ENCODE results near the gene BHMT. TPM values are rescaled to one million over a fixed set of nuclear protein-coding genes. Genes with fewer than 3 reads are reported as not detected.

Gene BHMT
- total RNA-seq, 1 experiment from 2014 or later: not detected

DNA sequence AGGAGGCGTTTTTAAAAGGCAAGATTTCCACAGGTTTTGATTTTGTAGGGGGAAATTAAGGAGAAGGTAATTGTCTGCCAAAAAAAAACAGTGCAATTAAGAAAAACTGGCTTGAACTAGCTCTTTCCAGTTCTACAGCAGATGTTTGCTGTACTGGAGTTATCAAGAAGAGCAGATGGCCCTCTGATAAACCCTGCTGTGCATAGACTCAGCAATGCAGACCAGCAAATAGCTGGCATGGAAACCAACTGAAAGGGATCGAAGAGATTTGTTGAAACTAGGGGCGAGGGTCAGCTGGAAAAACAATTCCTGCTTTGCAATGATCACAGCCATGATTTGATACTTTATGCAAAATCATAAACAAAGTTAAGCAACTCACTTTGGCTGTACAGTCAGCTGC lies 17.8 kb upstream of the BHMT start:
- ChIA-PET CTCF (no interaction called here), POLR2A (interaction anchor here (0.7 kb wide), 1 partner anchor 10 kb away, joined by 3 read pairs; no protein-coding TSS in a partner anchor)
- H3K9me3 ChIP-seq (ENCODE audit: control insufficient read depth, insufficient read depth, low read depth, low read length): no peaks in the 10 kb centered on the region
- TF ChIP-seq SIN3A (IDR thresholded peaks at IDR 0.05; ENCODE audit: borderline replicate concordance, insufficient read depth, low read depth, low read length): no peak
- no peak for TF ChIP-seq REST (IDR thresholded peaks at IDR 0.05; ENCODE audit: insufficient read depth in 1 of 2, low read depth in 2 of 2, low read length in 1 of 2)
- no peak for TF ChIP-seq POLR2AphosphoS5 (IDR thresholded peaks at IDR 0.05; ENCODE audit: low read depth, low read length)
- TF ChIP-seq CTCF (IDR thresholded peaks at IDR 0.05): no peak
- TF ChIP-seq TCF7L2 (IDR thresholded peaks at IDR 0.05; ENCODE audit: low read depth, low read length): no peak
- no TSS peak for BruUV-seq (replicated peaks)
- H3K36me3 ChIP-seq (ENCODE audit: control insufficient read depth, insufficient read depth, low read length): no peaks in the 10 kb centered on the region
- ATAC-seq: no peak
- DNase-seq (ENCODE audit: low read depth, low spot score): no peak
- no peaks in the 10 kb centered on the region for H3K4me1 ChIP-seq (ENCODE audit: control insufficient read depth, insufficient read depth, low read length)
- H3K27ac ChIP-seq (ENCODE audit: low read length): no peak overlapping the region
- in situ Hi-C loops (cut with HindIII; ENCODE audit: low pct_unique_long_range_greater_than_20kb, low sequenced_read_pairs): no loop called here
- intact Hi-C loops (cut with micrococcal nuclease; ENCODE audit: unreplicated experiment): no loop called here
- no peak overlapping the region for H3K4me3 ChIP-seq (ENCODE audit: low read depth in 2 of 2, low read length in 2 of 2)
- peaks cover 4% of the 10 kb centered on the region; the same call in 1 of the 2 replicates for H3K27me3 ChIP-seq (ENCODE audit: control insufficient read depth, insufficient read depth, low read length)

DNA sequence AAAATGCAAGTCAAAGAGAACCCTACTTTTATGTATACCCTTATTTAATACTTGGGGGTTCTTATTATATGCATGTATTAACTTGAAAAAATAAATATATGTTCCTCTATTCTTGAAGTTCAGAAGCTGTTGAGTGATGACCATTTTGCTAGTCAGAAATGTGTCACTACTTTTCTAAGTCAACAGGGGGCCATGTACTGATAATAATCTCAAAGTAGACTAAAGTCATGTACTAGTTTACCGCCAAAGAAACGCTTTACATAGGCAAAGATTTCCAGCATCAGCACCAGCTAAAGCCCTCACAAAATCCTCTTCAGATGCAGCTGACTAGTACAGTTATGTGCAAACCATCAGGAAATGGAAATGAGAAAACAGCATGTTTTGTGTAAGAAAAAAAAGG lies 5.7 kb upstream of the BHMT start:
- no peaks in the 10 kb centered on the region for H3K36me3 ChIP-seq (ENCODE audit: control insufficient read depth, insufficient read depth, low read length)
- TF ChIP-seq CTCF (IDR thresholded peaks at IDR 0.05) (no peak), TCF7L2 (IDR thresholded peaks at IDR 0.05; ENCODE audit: low read depth, low read length) (no peak), SIN3A (IDR thresholded peaks at IDR 0.05; ENCODE audit: borderline replicate concordance, insufficient read depth, low read depth, low read length) (no peak), REST (IDR thresholded peaks at IDR 0.05; ENCODE audit: insufficient read depth in 1 of 2, low read depth in 2 of 2, low read length in 1 of 2) (no peak), POLR2AphosphoS5 (IDR thresholded peaks at IDR 0.05; ENCODE audit: low read depth, low read length) (no peak)
- no peaks in the 10 kb centered on the region for H3K4me1 ChIP-seq (ENCODE audit: control insufficient read depth, insufficient read depth, low read length)
- POLR2A ChIA-PET: interaction anchor here (0.8 kb wide), 1 partner anchor 13 kb away, joined by 3 read pairs; no protein-coding TSS in a partner anchor
- no peaks in the 10 kb centered on the region for H3K9me3 ChIP-seq (ENCODE audit: control insufficient read depth, insufficient read depth, low read depth, low read length)
- CTCF ChIA-PET: interaction anchor here (0.6 kb wide), 1 partner anchor 17 kb away, joined by 3 read pairs; no protein-coding TSS in a partner anchor
- BruUV-seq (replicated peaks): no TSS peak
- ATAC-seq (no peak), DNase-seq (ENCODE audit: low read depth, low spot score) (no peak)
- no peak overlapping the region for H3K4me3 ChIP-seq (ENCODE audit: low read depth in 2 of 2, low read length in 2 of 2)
- peaks cover 35% of the 10 kb centered on the region for H3K27me3 ChIP-seq (ENCODE audit: control insufficient read depth, insufficient read depth, low read length)
- H3K27ac ChIP-seq (ENCODE audit: low read length): no peak overlapping the region
- intact Hi-C loops (cut with micrococcal nuclease; ENCODE audit: unreplicated experiment): no loop called here
- in situ Hi-C loops (cut with HindIII; ENCODE audit: low pct_unique_long_range_greater_than_20kb, low sequenced_read_pairs): no loop called here

All from Panc1 (cell line).